B cell (primary cell): Measurements from ENCODE around the gene ABCC5.

ENCODE experiments used
- CTCF ChIP-seq: fragments of 200-600 bp; IDR thresholded peaks from one replicate; pipeline ENCODE4 v1.8.0; 2022; ENCODE audit warnings: antibody characterized with exemption, mild to moderate bottlenecking
- EZH2 ChIP-seq: IDR thresholded peaks from 2 replicates; pipeline ENCODE4 v1.6.1; 2012; ENCODE audit warnings: borderline replicate concordance, low read depth, mild to moderate bottlenecking, moderate library complexity, low read length; ENCODE audit not compliant: insufficient read depth, poor library complexity, severe bottlenecking

DNA sequence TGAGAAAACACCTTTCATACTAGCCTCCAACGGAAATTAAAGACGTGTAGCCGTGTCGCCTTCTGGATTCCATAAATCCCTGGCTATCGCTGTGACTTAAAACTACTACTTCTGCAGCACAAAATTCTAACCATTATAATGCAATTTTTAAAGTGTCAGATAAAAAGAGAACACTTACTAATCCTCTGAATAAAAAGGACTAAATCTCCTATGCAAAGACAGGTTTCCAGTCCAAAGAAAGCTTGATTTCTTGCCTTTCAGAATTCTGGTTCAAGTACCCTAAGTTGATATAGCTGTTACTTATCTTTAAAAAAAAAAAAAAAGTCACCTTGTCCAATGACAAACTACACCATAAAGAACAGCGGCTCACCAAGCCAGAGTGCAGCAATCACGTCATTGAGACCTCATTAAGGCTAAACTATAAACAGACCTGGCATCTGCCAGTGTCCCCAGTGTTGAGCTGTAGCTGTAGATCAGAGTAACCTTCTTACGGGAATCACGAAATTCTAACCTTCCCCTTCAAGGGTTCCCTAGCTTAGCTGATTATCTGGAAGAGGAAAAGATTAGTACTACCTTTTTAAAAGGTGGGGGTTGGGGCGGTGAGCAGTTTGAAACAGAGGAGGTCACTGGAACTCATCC, 2.2 kb downstream of the ABCC5 start:
- TF ChIP-seq CTCF (no peak), EZH2 (no peak)
